Hippocampal formation (tissue), 2 donors: ENCODE data around the gene BATF3.
"Not testable (repeated sequence)": the region's sequence is repeated elsewhere in the genome, so short reads cannot be mapped to it uniquely, and the experiment has no call there.

Experiments
- DNase-seq, 2 donors: peaks; one replicate each; lab custom pipeline; 2025; lab: John Stamatoyannopoulos, UW

Gene BATF3

GRCh38 chr1:212658250-212658649 is 41.4 kb downstream of the BATF3 start:
- DNase-seq: not testable (repeated sequence)

GRCh38 chr1:212656730-212657129 is 42.9 kb downstream of the BATF3 start:
- no peak for DNase-seq

- DNase-seq: no peak
Measured at GRCh38 chr1:212655668-212656440, 43.8 kb downstream of the BATF3 start.

GRCh38 chr1:212652609-212653008 is 47.0 kb downstream of the BATF3 start:
- DNase-seq: no peak

GRCh38 chr1:212651977-212652376 is 47.7 kb downstream of the BATF3 start:
- no peak for DNase-seq

GRCh38 chr1:212651521-212651920 is 48.1 kb downstream of the BATF3 start:
- no peak for DNase-seq

GRCh38 chr1:212650228-212650627 is 49.4 kb downstream of the BATF3 start:
- DNase-seq: no peak

GRCh38 chr1:212649020-212649419 is 50.6 kb downstream of the BATF3 start:
- DNase-seq: no peak

- no peak for DNase-seq
Measured at GRCh38 chr1:212648431-212648830, 51.2 kb downstream of the BATF3 start.

GRCh38 chr1:212647004-212647403 is 52.6 kb downstream of the BATF3 start:
- no peak for DNase-seq

- no peak for DNase-seq
Measured at GRCh38 chr1:212646588-212646987, 53.1 kb downstream of the BATF3 start.

GRCh38 chr1:212645546-212646543 is 53.8 kb downstream of the BATF3 start:
- no peak for DNase-seq

GRCh38 chr1:212644866-212645545 is 54.6 kb downstream of the BATF3 start:
- DNase-seq: no peak

- DNase-seq: no peak
Measured at GRCh38 chr1:212643877-212644276, 55.8 kb downstream of the BATF3 start.

GRCh38 chr1:212641956-212642355 is 57.7 kb downstream of the BATF3 start:
- DNase-seq: no peak

GRCh38 chr1:212640223-212640878 is 59.3 kb downstream of the BATF3 start:
- no peak for DNase-seq

GRCh38 chr1:212639524-212639923 is 60.1 kb downstream of the BATF3 start:
- not testable (repeated sequence) for DNase-seq

GRCh38 chr1:212638492-212639151 is 61.0 kb downstream of the BATF3 start:
- DNase-seq: no peak

- DNase-seq: no peak
Measured at GRCh38 chr1:212637902-212638301, 61.7 kb downstream of the BATF3 start.
